ENCODE data around the gene DHRS3. TPM values are rescaled to one million over a fixed set of nuclear protein-coding genes. Genes with fewer than 3 reads are reported as not detected.

Gene DHRS3, protein sequence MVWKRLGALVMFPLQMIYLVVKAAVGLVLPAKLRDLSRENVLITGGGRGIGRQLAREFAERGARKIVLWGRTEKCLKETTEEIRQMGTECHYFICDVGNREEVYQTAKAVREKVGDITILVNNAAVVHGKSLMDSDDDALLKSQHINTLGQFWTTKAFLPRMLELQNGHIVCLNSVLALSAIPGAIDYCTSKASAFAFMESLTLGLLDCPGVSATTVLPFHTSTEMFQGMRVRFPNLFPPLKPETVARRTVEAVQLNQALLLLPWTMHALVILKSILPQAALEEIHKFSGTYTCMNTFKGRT
- 31.7 and 446 TPM in 2 replicates for total RNA-seq (ENCODE audit: low replicate concordance)

DNA sequence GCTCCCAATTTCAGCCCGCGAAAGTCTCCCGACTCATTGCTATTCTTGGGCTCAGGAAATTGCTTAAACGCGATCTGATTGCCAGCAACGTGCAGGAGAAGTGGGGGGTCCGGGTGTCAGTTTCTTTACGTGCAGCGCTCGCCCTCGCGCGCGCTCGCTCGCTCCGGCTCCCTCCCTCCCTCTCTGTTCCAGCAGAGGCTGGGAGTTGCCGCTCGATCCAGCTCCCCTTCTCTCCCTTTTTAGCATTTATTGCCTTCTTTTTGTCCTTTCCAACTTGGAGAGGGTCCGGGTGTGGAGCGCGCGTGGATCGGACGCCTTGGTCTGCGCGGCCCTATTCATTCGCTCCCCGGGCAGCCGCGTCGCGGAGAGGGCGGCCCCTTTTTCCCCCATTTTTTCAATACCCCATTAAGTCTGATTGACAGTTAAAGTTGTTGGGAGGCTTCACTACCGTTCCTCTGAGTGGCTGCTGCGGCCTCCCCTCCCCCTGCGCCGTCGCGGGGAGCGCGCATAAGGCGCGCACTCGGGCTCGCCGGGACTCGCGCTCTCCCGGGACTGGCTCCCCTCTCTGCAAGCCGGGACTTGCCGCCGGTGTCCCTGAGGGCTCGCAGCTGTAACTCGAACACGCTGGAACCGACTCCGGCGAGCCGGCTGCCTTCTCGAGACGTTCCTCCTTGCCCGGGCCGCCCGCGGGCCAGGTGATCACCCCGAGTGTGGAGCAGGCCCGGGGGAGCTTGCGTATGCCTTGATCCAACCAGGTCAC is at the start of gene DHRS3:
Gene DHRS3 (minus strand): TSS at position 310 of the 760 bp plus-strand sequence. CDS start 862 bp downstream, outside the sequence.

DNA sequence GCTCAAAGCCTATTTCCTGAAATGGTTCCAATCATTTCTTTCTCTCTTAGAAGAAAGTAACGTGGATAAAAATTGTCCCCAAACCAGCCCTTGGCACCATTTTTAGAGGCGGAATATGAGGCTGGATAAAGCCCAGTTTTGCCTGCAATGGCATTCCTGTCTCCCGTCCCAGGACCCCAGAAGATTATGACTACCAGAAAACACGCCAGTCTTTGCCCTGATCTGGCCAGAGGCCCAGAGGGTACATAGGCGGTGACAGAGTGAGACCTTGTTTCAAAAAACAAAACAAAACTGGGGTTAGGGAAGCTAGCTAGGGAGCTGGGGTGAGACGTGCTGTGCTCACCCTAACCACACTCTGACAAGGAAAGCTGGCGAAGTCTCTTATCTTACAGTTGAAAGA is 25.8 kb upstream of the DHRS3 start, which contains the start of gene AADACL4:
Gene AADACL4 (plus strand): TSS at position 301 of the 400 bp plus-strand sequence. CDS start 462 bp downstream, outside the sequence.

Other genes with a start within 250 kb of the DHRS3 start
- not detected in 2 replicates for gene AADACL4, start 25.9 kb upstream of the DHRS3 start, total RNA-seq (ENCODE audit: low replicate concordance)
- not detected in 2 replicates for gene AADACL3, start 97.9 kb upstream of the DHRS3 start, total RNA-seq (ENCODE audit: low replicate concordance)
- gene CFAP107, start 128.0 kb upstream of the DHRS3 start, total RNA-seq (ENCODE audit: low replicate concordance), result not detected in 2 replicates
- gene PRAMEF12, start 155.5 kb upstream of the DHRS3 start, total RNA-seq (ENCODE audit: low replicate concordance), result not detected in 2 replicates
- gene PRAMEF1, start 173.2 kb upstream of the DHRS3 start, total RNA-seq (ENCODE audit: low replicate concordance), result not detected in 2 replicates
- not detected in 2 replicates for gene PRAMEF11, start 213.2 kb upstream of the DHRS3 start, total RNA-seq (ENCODE audit: low replicate concordance)
- not detected in 2 replicates for gene HNRNPCL1, start 230.5 kb upstream of the DHRS3 start, total RNA-seq (ENCODE audit: low replicate concordance)
- gene PRAMEF2, start 238.9 kb upstream of the DHRS3 start, total RNA-seq (ENCODE audit: low replicate concordance), result not detected in 2 replicates

Data from smooth muscle cell of the coronary artery (primary cell).